Inflammatory macrophage treated with lipopolysaccharide for 4 hours (primary cell): ENCODE data around the gene CAMTA1.

Experiments used
- DNase-seq: peaks from one replicate; pipeline ENCODE4 v3.0.0-alpha.2; 2020

Gene CAMTA1

GRCh38 chr1:7333094-7333493, 547.8 kb downstream of the CAMTA1 start:
- DNase-seq: no peak

GRCh38 chr1:7333620-7334019, 548.4 kb downstream of the CAMTA1 start:
- DNase-seq: no peak

- DNase-seq: no peak
Measured at GRCh38 chr1:7334475-7335035, 549.3 kb downstream of the CAMTA1 start.

DNA sequence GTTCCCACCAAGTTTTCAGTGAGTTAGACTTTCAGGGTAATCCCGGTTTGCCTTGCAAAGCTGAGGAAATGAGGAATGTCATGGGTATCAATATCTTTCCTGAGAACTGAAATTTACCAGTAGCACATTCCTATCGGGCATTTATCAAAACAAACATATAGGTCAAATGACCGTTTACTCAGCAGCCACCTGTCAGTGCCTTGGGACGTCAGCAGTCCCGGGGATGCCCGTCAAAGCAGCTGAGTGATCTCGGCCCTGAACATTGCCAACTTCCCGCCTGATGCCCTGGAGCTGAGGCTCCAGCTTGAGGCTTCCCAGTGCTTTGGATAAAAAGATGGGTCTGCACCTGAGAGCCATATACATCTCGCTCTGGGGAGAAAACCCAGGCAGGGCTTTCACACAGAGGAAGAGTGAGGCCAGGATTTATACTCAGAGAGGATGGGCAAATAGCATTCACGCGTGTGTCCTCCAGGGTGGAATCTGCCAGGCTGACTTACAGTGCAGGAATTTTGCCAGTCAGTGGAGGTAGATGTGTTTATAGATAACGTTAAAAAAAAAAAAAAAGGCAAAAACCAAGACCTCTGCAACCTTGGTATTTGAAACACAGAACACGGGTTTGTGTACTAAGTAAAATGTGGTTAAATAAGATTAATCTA, 550.1 kb downstream of the CAMTA1 start:
- no peak for DNase-seq

DNA sequence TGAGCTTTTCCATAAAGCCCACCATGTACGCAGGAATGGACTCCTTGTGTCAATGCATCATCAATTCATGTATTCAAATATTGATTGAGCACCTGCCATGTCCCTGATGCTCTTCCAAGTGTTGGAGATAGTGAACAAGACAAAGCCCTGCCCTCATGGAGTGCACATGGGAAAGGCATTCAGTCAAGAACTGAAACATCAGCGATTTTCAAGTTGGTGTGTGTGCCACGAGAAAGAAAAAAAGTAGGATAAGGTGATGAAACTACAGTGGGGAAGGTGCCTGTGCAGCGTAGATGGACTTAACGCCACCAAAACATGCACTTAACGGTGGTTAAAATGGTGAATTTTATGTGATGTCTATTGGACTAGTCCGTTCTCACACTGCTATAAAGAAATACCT, 553.2 kb downstream of the CAMTA1 start:
- no peak for DNase-seq

- DNase-seq: no peak
Measured at GRCh38 chr1:7339014-7339413, 553.8 kb downstream of the CAMTA1 start.

GRCh38 chr1:7339953-7340352, 554.7 kb downstream of the CAMTA1 start:
- DNase-seq: no peak

DNA sequence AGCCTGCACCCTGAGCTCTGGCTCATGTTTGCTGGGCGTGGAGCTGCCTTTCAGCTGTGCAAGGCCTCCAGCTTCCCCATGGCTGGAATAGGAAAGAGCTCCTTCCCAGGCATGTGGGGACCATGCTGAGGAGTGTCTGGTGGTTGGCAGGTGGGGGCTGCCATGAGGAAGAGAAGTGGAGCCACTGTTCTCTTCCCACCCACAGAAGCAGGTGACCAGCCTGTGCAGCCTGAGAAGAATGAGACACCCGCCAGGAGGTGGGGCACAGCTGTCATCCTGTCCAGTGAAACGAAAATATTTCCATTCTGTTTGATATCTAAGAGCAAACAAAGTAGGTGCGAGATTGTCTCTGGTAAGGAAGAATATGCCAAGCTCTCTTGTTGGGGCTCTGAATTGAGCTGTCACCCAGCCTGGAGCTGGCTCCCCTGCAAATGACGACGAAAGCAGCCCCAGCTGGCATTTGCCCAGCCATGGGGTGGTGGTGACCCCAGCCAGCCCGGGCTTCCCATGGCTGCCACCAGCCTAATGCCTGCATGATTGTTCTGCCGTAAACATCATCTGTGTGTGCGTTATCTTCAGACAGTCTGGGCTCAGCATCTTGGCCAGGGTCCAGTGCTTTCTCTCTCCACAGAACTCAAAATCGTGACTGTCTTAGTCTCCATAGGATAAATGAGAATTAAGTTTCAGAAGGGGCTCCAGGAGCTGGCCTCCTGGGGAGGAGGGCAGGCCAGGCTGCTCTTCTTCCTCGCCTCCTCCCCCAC, 556.1 kb downstream of the CAMTA1 start:
- DNase-seq: no peak

GRCh38 chr1:7343882-7344281, 558.6 kb downstream of the CAMTA1 start:
- no peak for DNase-seq

- DNase-seq: no peak
Measured at GRCh38 chr1:7344299-7344698, 559.0 kb downstream of the CAMTA1 start.

DNA sequence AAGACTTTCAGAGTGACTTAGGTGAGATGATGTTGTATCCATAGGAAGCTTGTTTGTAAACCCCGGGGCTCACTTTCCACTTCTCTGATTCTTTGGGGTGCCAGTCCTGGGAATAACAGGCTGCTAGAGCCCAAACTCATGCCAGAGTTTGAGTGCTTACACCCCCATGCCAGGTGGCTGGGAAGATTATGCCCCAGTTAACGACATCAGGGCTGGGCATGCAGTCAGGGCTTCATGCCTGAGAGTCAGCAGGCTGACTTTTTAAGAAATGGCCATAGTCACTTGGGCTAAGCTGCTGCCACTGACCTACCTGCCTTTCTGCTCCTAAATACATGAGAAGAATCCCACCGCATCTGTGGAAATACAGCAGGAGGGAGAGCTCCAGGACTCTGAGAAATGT, 560.3 kb downstream of the CAMTA1 start:
- no peak for DNase-seq

DNA sequence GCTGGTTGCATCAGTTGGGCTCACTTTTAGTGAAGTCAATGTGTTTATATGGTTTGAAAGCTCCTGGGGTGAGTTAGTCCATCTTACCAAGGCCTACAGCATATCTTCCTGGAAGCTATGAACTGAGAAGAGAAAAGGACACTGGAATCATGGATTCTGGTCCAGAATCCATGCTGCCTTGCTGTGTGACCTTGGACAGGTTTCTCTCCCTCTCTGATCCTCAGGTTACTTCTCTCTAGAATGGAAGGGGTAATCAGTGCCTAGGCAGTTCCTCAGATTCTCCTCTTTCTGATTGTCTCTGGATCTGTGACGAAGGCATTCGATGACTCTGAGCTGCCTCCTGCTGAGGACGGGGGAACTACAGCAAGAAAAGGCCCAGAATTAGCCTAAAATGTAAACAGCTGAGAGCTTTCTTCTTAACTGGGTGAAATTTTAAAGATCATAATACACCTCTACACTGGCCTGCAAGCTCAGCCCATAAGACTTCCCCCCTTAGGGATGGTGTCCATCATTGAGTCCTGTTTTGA, 560.9 kb downstream of the CAMTA1 start:
- no peak for DNase-seq

- no peak for DNase-seq
Measured at GRCh38 chr1:7346600-7347570, 561.6 kb downstream of the CAMTA1 start.

- DNase-seq: no peak
Measured at GRCh38 chr1:7348073-7348472, 562.8 kb downstream of the CAMTA1 start.

DNA sequence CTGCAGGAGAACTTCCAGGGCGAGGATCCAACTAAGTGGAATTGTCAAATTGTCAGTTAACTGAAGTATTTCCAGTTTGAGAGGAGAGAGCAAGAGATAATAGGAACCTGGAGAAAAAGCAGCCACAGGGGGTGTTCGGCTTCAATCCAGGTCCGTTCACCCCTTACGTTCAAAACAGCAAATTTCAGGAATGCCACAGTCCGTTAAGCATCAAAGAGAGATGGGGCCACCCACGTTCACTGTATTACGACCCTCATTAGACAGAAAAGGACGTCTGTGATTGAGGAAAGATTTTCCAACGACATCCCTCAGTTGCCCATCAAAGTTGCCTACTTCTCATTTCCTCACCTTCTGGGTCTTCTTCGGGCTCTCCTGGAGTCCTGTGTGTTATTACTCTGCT, 563.3 kb downstream of the CAMTA1 start:
- DNase-seq: no peak

DNA sequence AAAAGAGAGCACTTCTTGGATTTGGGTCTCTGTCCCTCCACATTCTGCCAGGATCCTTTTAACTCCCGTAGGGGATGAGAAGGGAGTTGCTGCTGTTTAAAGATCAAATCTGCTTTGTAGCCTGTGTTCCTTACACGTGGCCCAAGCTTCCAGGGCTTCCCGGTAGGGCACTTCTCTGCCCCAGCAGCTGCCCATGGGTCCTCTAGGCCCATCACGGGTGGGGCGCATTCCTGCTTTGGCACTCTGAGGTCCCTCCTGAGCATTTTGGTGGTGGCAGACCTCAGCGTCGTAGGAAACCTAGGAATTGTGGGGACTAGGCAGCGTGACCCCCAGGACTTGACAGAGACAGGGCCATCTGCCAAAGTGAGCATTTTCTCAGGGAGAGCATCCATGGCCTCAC, 565.5 kb downstream of the CAMTA1 start:
- DNase-seq: no peak

DNA sequence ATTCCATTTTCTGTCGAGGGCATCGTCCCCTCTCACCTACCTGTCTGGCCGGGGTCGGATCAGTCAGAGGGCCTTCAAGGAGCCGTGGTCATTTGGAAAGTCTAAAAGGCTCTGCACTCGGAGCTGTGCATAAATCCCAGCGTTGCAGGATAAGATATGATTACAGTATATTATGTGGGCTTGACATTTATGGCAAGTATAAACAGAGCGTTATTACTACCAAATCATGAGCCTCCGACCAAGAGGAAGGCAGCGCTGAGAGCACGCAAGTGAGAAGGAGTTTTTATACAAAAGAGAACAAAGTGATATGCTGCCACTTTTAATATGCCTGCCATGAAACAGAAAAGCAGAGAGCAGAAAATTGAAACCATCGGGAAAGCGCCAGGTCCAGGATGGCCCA, 566.4 kb downstream of the CAMTA1 start:
- DNase-seq: no peak

DNA sequence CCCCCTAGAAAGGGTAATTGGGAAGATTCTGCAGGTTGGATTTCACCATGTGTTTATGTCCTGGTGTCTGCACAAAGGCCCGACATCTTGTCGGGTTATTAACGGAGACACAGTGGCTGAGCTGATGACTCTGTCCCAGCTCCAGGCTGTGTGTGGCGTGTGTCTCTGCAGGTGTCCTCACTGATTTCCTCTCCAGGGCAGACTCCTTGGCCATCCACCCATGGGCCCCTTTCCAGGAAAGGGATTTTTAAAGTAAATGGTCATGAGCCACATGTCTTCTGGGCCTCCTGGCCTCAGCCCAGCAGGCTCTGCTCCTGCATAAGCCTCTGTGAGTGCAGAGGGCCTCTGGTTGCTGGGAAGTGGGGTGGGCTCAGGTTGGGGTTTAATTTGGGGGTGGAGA, 567.1 kb downstream of the CAMTA1 start:
- DNase-seq: no peak

- DNase-seq: no peak
Measured at GRCh38 chr1:7352974-7353373, 567.7 kb downstream of the CAMTA1 start.

DNA sequence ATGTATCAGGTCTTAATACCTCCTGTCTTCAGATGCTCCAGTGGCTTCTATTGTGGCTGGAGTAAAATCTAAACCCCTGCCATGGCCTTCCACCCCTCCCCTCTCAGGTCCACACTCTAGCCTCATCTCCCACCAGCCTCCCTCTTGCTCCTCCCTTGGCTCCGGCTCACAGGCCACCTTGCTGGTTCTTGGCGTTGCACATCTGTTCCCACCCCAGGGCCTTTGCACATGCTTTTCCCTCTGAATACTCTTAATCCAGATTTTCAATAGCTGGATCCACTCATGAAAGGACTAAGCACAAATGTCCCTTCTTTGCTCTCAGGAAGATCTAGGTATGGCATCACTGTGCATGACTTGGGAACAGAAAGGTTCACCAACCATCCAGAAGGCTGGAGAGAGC, 570.4 kb downstream of the CAMTA1 start:
- DNase-seq: no peak

DNA sequence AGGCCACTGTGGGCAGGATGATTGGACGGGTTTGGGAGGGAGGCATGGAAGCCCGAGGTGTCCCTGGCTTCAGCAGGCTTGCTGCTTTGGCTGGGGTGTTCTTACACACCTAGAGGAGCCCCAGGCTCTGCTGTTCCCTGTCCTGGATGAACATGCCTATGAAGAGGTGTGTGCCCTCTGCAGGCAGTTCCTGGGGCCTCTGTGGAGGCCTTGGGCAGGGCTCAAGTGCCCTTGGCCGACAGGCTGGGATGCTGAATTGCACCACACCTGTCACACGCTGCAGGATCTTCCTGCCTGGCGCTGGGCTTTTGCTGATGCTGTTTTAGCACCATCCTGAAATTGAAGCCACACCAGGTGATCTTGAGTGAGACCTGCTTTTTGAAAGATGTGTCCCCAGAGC, 570.8 kb downstream of the CAMTA1 start:
- DNase-seq: no peak

DNA sequence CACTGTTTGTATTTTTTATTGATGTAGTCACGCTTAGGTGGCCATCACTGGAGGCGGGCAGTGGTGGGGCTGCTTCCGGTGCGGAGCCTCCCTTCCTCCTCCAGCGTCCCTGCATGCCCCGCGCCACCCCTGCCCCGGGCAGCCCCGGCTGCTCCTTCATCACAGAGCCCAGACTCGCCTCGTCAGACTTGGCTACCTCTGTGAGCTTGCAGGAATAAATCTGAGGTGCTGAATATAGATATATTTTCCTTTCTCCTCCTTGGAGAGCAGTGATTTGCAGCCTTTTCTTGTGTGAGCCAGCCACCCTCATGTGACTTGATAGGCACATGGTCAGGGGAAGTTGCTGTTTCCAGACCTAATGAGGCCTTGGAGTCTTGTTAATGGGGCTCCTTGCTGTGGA, 573.2 kb downstream of the CAMTA1 start:
- DNase-seq: no peak

- no peak for DNase-seq
Measured at GRCh38 chr1:7360526-7360925, 575.3 kb downstream of the CAMTA1 start.
